GM21619 (cell line): ENCODE measurements around the gene PTCD3.

ENCODE experiments used
- ATAC-seq: cut with Tn5 transposase; IDR thresholded peaks from one replicate; pipeline ENCODE4 v1.9.1; 2021; ENCODE audit not compliant: unreplicated experiment

PTCD3 gene

DNA sequence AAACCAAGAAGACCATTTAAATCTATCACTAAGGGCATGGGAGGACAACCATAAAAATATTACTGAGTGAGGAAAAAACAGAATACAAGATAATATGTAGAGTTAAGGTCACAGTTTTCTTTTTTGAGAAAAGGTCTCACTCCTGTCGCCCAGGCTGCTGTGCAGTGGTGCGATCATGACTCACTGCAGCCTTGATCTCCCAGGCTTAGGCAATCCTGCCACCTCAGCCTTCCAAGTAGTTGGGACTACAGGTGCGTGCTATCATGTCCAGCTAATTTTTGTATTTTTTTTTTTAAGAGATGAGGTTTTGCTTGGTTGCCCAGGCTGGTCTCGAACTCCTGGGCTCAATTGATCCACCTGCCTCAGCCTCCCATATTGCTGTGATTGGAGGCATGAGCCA is 24.3 kb upstream of the PTCD3 start:
- no peak for ATAC-seq

DNA sequence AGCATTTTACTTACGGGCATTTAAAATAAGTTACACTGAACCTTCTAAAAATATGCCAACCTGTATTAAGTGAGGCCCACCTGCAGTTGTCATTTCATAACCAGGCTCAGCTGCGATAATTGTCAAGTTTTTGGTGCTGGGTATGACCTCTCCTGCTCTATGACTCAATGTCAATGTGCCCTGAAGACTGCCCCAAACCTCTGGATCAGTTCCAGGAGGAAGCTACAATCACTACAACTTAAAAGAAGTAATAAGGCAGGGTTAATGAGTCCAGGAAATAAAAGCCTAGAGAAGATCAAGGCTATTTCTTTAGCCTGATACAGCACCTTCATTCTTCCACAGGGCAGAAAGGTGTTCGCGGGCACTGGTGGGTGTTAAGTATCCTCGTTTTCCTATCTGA is 23.3 kb upstream of the PTCD3 start:
- no peak for ATAC-seq

DNA sequence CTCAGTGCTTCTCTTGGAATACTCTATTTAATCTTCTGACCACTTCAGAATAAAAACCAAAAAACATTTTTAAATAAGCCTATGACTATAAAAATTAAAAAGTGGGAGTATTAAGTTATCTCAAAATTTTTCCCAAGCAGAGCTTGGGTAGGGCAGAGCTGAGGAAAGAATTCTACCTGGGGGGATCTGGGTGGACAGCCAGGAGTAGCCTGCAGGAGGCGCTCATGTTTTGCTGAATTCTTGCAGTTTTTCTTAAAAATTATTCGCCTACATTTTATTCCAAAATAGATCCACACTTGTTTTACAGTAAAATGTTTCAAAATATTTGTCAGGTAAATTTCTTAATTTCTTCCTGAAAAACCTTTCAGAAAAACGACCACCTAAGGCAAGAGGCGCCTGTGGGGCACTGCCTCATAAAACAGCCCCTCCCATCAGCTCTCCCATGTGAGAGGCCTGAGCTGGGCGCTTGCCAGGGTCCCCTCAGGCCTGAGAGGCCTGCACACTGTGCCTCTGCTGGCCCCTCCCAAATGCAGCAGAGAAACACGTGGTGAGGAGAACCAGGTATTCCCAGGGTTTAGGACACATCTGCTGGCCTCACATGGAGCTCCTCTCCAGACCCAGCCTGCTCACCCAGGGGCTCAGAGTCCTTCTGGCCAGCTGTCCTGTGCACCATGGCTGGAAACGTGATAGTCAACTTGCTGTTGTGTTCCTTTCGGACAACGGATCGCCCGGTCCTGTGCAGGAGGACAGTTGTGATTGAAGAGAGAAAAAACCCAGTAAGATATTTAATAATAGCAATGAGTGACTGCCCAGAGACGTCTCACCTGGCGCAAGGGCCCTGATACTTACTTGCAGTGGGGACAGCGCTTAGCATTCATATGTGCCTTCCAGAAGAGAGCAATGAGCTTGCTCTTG is 17.8 kb upstream of the PTCD3 start:
- no peak for ATAC-seq

DNA sequence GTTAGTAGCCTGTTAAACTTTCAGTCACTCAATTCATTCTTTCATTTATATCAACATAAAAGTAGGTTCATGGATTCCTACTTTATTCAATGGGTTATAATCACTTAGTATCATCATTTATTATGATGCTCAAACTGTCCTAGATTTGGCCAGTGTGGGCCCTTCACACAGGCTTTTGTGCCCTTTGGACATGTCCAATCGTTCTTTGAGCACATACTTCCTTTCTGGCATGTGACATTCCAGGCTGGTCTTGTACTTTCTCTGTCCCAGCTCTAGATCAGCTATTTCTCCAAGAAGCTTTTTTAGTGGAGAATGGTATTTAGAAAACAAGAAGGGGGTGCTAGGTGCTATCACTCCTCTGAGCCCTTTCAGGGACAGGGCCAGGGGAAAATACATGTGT is 11.8 kb upstream of the PTCD3 start:
- no peak for ATAC-seq

DNA sequence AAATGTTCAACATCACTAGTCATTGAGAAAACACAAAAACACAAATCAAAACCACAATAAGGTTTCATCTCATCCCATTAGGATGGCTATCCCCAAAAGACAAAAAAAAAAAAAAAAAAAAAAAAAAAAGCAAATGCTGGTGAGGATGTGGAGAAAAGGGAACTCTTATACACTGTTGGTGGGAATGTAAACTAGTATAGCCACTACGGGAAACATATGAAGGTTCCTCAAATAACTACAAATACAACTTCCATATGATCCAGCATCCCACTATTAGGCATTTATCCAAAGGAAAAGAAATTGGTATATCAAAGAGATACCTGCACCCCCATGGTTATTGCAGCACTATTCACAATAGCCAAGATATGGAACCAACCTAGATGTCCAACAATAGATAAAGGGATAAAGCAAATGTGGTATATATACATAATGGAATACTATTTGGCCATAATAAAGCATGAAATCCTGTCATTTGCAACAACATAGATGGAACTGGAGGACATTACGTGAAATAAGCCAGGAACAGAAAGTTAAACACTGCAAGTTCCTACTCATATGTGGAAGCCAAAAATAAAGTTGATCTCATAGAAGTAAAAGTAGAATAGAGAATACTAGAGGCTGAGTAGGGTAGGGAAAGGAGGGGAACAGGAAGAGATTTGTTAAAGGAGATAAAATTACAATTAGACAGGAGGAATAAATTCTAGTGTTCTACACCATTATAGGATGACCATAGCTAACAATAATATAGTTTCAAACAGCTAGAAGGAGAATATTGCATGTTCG is 8.7 kb upstream of the PTCD3 start:
- ATAC-seq: no peak

DNA sequence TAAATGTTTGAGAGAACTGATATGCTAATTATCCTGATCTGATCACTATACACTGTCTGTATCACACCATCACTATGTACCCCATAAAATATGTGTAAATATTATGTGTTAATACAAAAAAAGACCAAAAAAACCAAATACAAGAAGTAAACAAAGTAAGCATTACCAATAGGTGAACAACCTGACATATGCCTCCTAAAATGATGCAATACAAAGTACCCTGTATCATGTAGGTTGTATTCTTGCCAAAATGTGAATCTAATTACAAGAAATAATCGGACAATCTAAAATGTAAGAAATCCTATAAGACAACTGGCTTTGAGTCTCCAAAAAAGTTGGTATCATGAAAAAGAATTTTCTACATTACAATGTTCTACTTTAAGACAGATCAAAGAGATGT is 8.1 kb upstream of the PTCD3 start:
- ATAC-seq: no peak

DNA sequence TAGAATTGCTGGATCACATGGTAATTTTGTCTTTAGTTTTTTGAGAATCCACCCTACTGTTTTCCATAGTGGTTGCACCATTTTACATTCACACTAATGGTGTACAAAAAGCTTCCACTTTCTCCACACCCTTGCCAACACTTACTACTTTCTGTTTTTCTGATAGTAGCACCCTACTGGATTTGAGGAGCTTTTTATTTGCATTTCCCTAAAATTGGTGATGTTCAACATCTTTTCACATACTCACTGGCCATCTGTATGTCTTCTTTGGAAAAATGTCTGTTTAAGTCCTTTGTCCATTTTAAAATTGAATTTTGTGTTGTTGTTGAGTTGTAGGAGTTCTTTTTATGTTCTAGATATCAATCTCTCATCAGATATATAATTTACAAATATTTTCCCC is 3.9 kb upstream of the PTCD3 start:
- no peak for ATAC-seq

DNA sequence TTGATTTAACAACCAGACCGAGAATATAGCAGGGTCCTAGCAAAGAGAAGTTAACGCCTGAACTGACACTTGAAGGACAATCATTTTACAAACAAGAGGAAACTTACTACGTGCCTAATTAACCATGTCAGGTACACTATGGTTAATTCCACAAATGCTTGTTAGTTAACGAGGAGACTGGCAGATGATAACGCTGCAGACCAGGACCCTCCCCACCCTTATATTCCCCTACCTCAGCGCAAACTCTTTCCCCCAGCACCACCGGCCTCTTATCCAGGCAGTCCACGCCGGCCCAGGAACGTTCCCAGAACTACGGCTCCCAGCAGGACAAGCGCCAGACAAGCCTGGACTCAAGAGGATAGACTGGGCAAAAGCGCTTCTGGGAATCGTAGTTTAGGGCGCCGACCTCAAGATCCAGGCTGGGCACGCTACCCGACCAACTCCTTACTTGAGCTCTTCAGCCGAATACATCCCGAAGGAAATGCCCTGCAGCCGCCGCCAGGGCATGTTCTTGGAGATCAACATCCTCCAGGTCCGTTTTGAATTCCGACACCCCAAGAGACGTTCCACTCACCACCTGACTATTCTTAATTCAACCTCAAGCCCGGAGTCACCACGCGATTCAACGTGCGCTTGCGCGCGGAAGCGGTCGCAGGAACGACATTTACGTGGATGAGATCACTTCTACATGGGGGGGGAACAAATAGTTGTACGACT is 625 bp upstream of the PTCD3 start, which contains the start of gene POLR1A:
POLR1A (minus strand) TSS at position 635 of the 717 bp plus-strand sequence; CDS start at position 525, 110 bp downstream.
- peak; percentile 66 for ATAC-seq

DNA sequence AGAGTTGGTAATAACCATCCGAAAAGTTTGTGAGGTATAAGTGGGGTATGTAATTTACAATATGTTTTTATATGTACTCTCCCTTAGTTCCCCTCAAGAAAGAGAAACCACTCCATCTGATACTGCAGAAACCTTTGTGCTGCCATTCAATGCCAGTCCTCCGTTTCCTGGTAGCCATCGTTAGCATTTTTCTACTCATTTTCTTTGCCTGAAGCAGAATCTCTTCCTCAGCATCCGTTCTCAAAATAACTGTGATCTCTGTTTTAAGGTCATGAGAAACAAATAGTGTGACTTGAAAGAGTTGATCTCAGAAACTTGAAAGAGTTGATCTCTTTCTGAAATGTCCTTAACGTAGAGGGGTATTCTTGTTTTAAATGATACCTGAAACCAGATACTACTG is 996 bp downstream of the PTCD3 start:
- ATAC-seq: no peak

DNA sequence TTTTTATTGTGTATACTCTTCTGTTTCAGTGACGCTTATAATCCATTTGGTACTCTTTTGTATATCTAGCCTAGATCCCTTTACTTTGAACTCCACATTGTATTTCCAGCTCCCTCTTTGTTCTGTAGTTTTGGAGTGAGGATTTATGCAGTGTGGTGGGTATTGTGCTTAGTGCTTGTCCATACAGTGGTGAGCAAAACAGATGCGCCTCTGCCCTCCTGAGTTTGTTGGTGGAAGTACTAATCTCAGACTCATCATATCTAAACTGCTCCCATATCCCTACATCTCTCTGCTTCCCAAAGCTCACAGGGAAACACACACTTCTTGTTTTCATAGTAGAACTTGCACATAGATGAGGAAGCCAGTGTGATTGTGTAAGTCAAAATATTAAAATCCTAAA is 12.1 kb downstream of the PTCD3 start:
- no peak for ATAC-seq

DNA sequence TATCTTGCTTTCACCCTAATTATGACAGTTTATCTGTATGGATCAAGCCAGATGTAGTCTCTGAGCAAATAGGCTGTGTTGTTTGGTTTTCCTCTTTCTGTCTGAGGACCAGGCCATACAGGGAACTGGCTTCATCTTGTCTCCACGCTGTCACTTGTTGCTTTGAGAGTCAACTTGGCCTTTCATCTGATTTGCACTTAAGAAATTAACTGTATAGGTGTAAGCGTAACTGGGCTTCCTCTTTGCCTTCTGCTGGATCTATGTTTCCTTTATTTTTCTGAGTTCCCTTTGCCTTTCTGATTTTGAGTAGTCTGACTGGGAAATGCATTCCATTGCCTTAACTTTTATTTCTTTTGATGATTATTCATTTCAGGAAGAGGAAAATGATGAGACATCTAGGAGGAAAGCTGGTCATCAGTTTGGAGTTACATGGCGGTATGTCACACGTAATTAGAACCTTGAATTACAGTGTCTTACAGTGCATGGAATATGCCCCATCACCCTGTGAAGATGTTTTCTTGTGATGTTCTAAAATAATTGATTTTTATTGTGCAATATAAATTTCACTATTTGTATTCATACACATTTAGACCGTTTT is 17.4 kb downstream of the PTCD3 start:
- ATAC-seq: no peak

DNA sequence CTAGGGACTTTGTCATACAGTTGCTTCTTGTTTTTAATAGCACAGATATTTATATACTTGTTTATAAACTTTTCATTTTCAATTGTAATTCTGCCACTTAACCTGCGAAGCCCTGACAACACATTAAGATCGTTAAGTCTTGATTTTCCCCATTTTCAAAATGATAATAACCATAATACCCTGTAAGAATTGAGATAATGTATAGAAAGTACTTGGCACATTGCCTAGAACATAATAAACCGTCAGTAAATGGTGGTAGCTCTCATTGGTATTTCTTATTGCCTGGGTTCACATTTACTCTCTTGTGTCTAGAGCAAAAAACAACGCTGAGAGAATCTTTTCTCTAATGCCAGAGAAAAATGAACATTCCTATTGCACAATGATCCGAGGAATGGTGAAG is 18.6 kb downstream of the PTCD3 start:
- ATAC-seq: no peak

DNA sequence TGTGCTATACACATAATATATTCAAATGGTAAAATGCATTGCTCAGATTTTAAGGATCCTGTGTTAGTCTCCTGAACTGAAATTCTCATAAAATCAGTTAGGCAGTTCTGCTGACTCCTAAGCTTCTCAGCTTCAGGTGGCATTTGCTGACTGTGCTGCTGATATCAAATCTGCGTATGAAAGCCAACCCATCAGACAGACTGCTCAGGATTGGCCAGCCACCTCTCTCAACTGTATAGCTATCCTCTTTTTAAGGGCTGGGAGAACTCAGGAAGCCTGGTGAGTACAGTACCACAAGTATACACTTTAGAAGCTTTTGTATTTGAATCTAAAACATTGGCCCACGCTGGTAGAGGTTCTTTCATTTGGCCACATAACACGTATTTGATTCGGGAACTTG is 28.7 kb downstream of the PTCD3 start:
- ATAC-seq: no peak

DNA sequence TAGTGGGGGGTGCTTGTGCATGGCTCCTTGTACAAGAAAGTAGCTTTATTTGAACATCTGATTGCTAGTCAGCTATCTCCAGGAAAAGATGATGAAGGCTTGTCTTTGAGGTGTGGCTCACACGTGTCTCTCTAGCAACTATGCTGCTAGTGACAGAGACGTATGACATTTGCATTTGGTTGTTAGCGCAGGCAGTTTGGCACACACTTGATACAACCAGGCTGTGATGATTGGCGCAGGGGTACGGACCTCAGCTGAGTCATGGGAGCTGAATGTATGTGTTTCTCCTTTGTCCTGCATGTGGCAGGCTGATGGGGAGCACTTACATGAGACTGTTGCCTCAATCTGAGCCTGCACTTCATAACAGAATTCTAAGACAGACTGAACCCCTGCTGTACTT is 29.6 kb downstream of the PTCD3 start:
- no peak for ATAC-seq

DNA sequence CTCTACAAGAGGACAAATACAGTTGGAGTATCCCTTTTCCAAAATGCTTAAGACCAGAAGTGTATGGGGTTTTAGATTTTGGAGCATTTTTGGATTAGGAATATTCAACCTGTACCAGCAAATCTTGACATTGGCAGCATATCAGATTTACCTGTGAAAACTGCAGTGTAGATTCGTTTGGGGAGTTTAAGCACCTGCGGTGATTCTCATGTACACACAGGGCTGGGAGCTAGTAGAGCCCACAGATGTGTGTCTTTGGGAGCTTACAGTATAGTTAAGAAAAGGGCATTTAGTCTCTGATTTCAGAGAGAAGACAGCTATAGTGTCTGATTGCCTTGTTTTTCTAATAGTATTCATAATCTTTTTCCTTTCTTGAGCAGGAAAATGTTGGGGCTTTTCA is 30.1 kb downstream of the PTCD3 start:
- no peak for ATAC-seq

DNA sequence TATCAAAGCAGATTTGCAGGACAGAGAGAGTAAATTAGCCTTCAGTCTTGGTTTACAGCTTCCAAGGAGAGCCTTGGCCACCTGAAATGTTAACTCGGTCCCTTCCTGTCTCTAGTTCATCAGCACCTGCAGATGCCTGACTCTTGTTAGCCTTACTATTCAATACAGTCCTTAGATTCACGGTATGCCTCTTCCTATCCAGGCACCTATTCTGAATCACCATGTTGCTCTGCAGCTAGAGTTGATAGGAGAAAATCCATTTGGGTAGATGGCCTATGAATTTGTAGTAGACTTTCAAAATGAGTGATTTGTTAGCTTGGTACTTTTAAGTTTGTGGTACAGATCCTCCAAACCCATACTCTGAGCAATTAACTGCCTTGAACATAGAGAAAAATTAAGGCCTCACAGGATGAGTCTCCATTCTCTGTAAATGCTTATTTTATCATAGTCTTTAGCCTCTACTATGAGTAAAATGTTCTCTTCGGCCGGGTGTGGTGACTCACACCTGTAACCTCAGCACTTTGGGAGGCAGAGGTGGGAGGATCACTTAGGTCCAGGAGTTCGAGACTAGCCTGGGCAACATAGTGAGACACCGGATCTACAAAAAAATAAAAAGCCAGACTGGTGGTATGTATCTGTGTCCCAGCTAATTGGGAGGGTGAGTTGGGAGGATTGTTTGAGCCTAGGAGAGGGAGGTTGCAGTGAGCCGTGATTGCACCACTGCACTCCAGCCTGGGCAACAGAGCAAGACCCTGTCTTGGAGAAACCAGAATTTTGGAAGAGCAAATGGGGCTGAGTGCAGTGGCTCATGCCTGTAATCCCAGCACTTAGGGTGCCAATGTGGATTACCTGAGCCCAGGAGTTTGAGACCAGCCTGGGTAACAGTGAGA is 32.9 kb downstream of the PTCD3 start:
- ATAC-seq: no peak

DNA sequence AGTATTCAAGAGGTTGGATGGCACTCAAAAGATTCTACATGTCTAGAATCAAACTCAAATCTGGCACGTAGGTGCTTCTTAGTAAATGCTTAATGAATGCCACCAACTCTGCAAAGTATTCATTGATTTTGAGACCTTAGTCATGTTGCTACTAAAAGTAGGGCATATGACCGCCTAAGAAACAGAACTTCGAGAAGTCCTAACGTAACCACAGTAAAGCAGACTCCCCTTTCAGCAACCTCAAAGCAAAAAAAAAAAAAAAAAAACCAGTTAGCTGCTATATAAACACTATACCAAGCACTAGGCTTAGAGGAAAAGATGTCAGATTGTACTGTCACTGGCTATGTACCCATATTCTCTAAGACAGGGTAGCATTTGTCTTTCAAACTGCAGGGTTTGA is 33.9 kb downstream of the PTCD3 start:
- no peak for ATAC-seq

DNA sequence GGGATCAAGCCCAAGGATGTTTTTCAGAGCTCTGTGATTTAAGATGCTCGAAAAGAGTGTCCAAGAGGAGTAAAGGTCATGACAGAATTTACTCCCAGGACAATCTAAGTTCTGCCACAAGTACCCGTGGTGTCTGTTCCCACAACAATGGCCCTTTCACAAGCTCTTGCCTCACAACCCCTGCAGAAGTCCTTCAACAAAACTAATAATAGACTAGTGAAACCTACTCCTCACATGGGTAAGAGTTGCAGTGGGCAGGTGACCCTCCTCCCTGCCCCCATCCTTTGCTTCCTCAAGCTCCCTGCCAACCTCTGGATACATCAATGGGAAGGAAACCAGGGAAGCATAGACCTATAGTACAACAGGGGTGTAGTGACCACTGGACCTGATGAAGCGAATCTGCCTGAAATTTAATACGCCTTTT is 34.9 kb downstream of the PTCD3 start:
- ATAC-seq: no peak

DNA sequence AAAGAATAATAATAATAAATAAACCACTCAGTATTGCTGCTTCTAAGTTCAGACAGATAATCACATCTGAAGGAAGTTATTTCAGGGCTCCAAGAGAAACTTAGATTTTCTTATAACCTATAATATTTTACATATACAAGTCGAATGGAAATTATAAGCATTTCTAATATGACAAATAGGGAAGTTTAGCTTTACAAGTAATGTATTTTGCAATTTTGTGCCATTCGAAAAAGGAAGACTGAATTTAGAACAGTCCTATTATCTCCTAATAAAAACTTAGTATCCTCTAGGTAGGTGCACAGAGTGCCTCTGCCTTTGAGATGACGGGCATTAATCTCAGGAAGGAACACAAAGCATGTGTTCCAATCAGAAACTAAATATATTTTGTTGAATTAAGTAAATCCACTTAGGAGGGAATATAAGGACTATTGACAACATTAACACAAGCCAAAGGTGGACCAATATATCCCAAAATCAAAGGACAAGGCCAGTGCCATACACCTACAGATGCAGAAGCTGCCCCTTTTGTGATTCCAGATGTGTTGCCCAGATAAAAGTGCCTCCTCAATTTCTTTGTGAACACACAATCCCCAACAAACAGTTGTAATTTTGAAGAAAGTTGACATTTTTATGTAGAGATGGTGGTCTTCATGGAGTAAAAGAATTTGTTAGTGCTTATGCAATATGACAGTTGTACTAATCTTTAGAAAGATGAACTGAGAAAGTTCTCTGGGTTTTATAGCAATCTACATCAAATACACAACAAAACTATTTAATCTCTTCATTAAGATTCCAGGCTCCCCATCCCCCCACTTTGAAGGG is 36.6 kb downstream of the PTCD3 start:
- ATAC-seq: no peak
